HUDEP-2 (cell line): Measurements from ENCODE around the gene MYD88.

Experiments
- DNase-seq, 76 experiments: peaks; one replicate each; lab custom pipeline; 2025; ENCODE audit not compliant: unreplicated experiment in 76 of 76; lab: John Stamatoyannopoulos, UW

The MYD88 gene

GRCh38 chr3:38138349-38139190, at the start of gene MYD88:
MYD88 (plus strand) TSS chr3:38138661; CDS start chr3:38138701, 40 bp downstream.
- DNase-seq = peak in 69 of 76 experiments; percentile 6 to 84 (median 60)

- peak in 1 of 76 experiments; percentile 6 for DNase-seq
These were observed 49.3 kb upstream of the MYD88 start for GRCh38 chr3:38089163-38089562.

GRCh38 chr3:38090453-38090852, 48.0 kb upstream of the MYD88 start:
- DNase-seq = no peak

GRCh38 chr3:38094999-38095398, 43.5 kb upstream of the MYD88 start:
- no peak for DNase-seq

- no peak for DNase-seq
These were observed 42.6 kb upstream of the MYD88 start for GRCh38 chr3:38095669-38096483.

GRCh38 chr3:38097446-38098375, 40.8 kb upstream of the MYD88 start:
- DNase-seq = no peak

GRCh38 chr3:38098376-38098723, 40.1 kb upstream of the MYD88 start:
- no peak for DNase-seq

- DNase-seq = no peak
These were observed 38.9 kb upstream of the MYD88 start for GRCh38 chr3:38099518-38099917.

- no peak for DNase-seq
These were observed 38.0 kb upstream of the MYD88 start for GRCh38 chr3:38100498-38100897.

GRCh38 chr3:38101811-38102443, 36.5 kb upstream of the MYD88 start:
- DNase-seq = no peak

GRCh38 chr3:38102444-38102814, 36.0 kb upstream of the MYD88 start:
- DNase-seq = no peak

GRCh38 chr3:38105525-38105924, 32.9 kb upstream of the MYD88 start:
- no peak for DNase-seq

GRCh38 chr3:38107911-38108648, 30.4 kb upstream of the MYD88 start:
- no peak for DNase-seq

GRCh38 chr3:38108649-38109579, 29.5 kb upstream of the MYD88 start:
- no peak for DNase-seq

- DNase-seq = no peak
These were observed 28.7 kb upstream of the MYD88 start for GRCh38 chr3:38109580-38110313.

- DNase-seq = no peak
These were observed 28.0 kb upstream of the MYD88 start for GRCh38 chr3:38110314-38111050.

- DNase-seq = no peak
These were observed 27.3 kb upstream of the MYD88 start for GRCh38 chr3:38111201-38111600.
